CD4-positive, alpha-beta T cell treated with Interferon gamma for 1 hour (primary cell): ENCODE results near the gene C10orf71.

Experiments used
- DNase-seq: peaks from one replicate; pipeline ENCODE4 v3.0.0-alpha.2; 2020

The C10orf71 gene

GRCh38 chr10:49318755-49319154 is 19.8 kb downstream of the C10orf71 start:
- DNase-seq, result no peak

- no peak for DNase-seq
These were observed 20.2 kb downstream of the C10orf71 start for GRCh38 chr10:49319206-49319605.

- no peak for DNase-seq
These were observed 21.2 kb downstream of the C10orf71 start for GRCh38 chr10:49320191-49320590.

- DNase-seq, result no peak
These were observed 22.1 kb downstream of the C10orf71 start for GRCh38 chr10:49321021-49321420.

- no peak for DNase-seq
These were observed 23.6 kb downstream of the C10orf71 start for GRCh38 chr10:49322371-49323170.

GRCh38 chr10:49323171-49323895 is 24.4 kb downstream of the C10orf71 start:
- no peak for DNase-seq

- no peak for DNase-seq
These were observed 24.9 kb downstream of the C10orf71 start for GRCh38 chr10:49323896-49324270.

GRCh38 chr10:49324711-49325110 is 25.7 kb downstream of the C10orf71 start:
- DNase-seq, result no peak

- no peak for DNase-seq
These were observed 26.4 kb downstream of the C10orf71 start for GRCh38 chr10:49325131-49325915.

GRCh38 chr10:49325916-49326783 is 27.2 kb downstream of the C10orf71 start:
- no peak for DNase-seq

GRCh38 chr10:49327036-49327813 is 28.3 kb downstream of the C10orf71 start:
- no peak for DNase-seq

- DNase-seq, result no peak
These were observed 29.6 kb downstream of the C10orf71 start for GRCh38 chr10:49328401-49329145.

- DNase-seq, result no peak
These were observed 30.2 kb downstream of the C10orf71 start for GRCh38 chr10:49329146-49329505.

GRCh38 chr10:49330127-49330665 is 31.2 kb downstream of the C10orf71 start:
- DNase-seq, result no peak

- DNase-seq, result no peak
These were observed 32.5 kb downstream of the C10orf71 start for GRCh38 chr10:49331431-49331830.

- no peak for DNase-seq
These were observed 33.4 kb downstream of the C10orf71 start for GRCh38 chr10:49332333-49332732.

GRCh38 chr10:49332768-49333167 is 33.8 kb downstream of the C10orf71 start:
- DNase-seq, result no peak

GRCh38 chr10:49333192-49333591 is 34.2 kb downstream of the C10orf71 start:
- DNase-seq, result no peak

- DNase-seq, result no peak
These were observed 36.0 kb downstream of the C10orf71 start for GRCh38 chr10:49334964-49335363.

GRCh38 chr10:49335364-49335972 is 36.5 kb downstream of the C10orf71 start:
- DNase-seq, result no peak
